NCI-H1436 (cell line): Measurements from ENCODE around the gene MDH2.
"Not testable (repeated sequence)": the region's sequence is repeated elsewhere in the genome, so short reads cannot be mapped to it uniquely, and the experiment has no call there.

Source experiments
- DNase-seq: peaks from one replicate; lab custom pipeline; 2025; lab: John Stamatoyannopoulos, UW

Gene MDH2

GRCh38 chr7:76108540-76109233, 60.8 kb downstream of the MDH2 start:
- peak; percentile 12 for DNase-seq

DNA sequence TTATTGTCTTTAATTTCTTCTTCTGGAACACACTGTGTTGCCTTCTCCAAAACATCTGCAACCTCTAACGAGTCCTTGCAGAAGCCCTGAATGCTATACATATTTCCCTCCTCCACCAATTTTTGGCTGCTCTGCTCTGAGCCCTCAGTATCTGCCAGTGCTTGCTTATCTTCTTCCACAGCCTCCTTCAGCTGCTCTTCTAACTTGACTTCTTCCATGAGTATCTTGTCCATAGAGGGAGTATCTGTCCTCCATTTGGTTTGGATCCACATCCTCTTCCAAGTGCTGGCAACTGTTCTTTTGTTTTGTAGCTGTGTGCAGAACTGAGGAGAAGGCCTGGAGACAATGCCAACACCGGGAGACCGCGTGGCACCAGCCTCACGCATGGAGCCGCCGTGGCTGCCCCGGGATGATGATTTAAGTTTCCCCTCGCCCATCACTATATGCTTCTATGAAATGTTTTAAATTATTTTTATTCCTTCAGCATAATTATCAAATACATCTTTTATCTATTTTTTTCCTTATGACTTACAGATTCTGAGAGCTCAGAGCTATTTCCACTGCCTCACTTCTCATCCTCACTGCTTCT, 65.2 kb downstream of the MDH2 start:
- DNase-seq: not testable (repeated sequence)

DNA sequence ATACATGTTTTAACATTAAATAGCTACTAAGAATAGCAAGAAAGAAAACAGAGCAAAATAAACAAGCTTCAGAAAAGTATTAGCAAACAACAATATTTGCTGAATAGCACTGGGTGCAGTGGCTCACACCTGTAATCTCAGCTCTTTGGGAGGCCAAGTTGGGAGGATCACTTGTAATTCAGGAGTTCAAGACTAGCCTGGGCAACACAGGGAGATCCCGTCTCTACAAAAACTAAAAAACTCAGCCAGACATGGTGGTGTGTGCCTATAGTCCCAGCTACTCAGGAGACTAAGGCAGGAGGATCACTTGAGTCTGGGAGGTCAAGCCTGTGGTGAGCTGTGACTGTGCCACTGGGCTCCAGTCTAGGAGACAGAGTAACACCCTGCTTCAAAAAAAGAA, 66.8 kb downstream of the MDH2 start:
- not testable (repeated sequence) for DNase-seq
